HG02981 (cell line): Measurements from ENCODE around the gene C3orf49.
A peak's percentile ranks its signal among the peaks of the same experiment; 100 is the strongest.

Source experiments
- ATAC-seq: cut with Tn5 transposase; IDR thresholded peaks from one replicate; pipeline ENCODE4 v1.9.1; 2021; ENCODE audit warnings: mild to moderate bottlenecking, moderate library complexity; ENCODE audit not compliant: unreplicated experiment

Gene C3orf49

DNA sequence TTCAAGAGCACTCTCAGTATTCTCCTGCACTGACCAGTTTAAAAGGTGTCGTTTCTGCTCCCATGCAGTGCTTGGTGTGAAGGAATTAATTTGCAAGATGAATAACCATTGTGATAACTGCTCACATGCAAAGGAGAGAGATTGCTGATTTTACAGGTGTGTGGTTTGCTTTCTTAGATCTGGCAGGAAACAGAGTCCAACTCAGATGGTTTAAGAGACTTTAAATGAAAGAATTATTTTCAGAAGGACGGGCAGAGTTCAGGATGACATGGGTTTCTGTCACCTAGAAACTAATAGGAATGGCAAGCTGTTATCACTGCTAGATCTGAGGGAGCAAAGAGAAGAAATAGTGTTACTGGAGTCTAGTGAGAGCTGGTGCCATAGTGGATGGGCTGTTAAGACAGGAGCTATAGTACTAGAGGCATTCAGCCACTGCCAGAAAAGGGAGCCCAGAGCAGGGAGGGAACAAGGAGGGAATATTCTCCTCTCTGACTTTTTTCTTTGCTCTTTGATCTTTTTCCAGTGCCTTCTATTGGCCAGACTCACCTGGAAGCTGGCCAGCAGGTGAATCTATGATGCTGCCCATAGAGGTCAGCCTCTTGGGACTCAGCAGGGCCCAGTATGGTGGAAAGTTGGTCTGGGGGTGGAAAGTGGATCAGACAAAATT, 59.4 kb downstream of the C3orf49 start:
- no peak for ATAC-seq

DNA sequence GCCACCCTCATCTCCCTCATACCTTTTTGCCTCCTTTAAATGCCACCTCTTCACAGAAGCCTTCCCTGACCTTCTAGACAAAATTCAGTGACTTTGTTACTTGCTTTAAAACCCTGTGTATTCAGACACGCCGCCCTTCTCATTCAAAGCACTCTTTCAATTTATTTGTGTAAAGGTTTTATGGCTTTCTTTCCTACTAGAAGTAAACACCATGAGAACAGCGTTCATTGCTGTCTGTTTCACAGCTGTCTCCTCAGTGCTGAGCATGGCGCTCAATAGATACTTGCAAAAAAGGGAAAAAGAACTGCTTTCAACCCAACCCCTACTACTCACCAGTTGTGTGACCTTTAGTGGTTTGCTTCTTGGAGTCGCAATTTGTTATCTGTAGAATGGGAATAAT, 61.6 kb downstream of the C3orf49 start:
- no peak for ATAC-seq

DNA sequence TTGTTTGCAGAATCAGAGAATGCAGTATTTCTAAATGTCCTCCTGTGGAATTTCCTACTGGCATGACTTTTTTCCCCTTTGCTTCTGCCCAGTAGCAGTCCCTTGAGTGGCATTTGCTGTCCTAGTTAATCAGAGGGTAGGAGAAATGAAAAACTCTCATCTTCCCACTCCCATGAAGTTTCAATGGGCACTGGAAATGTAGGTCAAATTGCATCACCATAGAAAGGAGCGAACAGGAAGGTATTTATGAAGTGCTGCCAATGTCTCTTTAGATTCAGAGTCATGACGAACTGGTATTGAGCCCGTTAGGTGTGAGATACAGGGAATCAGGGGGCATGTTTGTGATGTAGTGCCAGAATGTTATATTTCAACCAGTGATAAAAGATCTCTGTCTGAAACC, 67.8 kb downstream of the C3orf49 start:
- no peak for ATAC-seq

- no peak for ATAC-seq
These were observed 72.4 kb downstream of the C3orf49 start for GRCh38 chr3:63891518-63891917.

DNA sequence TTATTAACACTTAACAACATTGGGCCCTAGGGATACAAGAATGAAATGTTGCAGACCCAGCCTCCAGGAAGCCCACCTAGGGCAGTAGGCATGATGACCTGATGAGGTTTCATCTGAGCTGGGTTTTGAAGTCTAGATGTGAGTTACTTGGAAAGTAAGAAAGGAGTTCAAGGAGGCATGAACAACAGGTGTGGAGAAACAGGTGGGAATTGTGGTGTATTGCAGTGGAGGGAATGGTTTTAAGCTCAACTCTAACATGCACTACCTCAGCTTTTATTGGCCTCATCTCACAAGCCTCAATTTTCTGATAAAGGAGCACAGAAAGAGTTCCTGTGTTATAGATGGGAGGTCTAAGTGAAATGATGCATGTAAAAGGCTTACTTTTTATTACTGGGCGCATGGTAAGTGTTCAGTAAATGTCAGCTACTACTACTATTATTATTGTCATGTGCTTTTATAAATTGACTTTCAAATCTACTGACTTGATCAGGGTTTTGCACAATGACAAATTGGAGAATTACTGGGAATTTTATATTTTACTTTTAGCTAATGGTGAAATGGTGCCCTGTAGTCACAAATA, 73.8 kb downstream of the C3orf49 start:
- ATAC-seq, result no peak

DNA sequence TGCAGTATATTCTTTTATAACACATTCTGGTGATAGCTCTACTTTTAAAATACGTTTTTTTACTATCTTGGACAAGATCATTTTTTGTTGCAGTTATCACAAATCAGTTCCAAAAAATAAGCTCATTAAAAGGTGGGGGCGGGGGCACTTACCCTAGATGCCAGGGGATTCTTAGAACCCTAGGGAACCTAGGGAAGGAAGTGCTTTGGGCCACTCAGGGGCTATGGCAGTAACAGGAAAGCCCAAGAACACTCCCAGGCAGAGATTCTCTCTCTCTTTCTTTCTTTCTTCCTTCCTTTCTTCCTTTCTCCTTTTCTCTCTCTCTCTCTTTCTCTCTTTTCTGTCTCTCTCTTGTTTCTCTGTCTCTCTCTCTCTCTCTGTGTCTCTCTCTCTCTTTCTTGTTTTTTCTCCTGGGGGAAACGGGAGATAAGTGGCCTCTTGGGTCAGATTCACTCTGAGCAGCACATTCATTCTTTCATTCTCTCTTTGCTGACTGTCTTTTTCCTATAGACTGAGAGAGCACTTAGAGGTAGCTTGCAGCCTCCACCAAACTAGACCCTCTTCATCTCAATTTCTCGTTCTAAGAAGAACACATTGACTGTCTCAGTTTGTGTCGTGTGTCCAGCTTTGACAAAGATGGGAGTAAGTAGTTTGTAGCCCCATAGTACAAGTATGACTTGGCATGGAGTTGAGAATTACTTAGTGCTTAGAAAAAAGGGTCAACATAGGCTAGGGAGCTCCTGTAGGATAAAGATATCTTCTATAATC, 76.5 kb downstream of the C3orf49 start:
- ATAC-seq, result no peak

- peak; percentile 60 for ATAC-seq
These were observed 77.4 kb downstream of the C3orf49 start for GRCh38 chr3:63896332-63897030.
